Measurements from ENCODE around the gene NUDT14.

NUDT14 gene

DNA sequence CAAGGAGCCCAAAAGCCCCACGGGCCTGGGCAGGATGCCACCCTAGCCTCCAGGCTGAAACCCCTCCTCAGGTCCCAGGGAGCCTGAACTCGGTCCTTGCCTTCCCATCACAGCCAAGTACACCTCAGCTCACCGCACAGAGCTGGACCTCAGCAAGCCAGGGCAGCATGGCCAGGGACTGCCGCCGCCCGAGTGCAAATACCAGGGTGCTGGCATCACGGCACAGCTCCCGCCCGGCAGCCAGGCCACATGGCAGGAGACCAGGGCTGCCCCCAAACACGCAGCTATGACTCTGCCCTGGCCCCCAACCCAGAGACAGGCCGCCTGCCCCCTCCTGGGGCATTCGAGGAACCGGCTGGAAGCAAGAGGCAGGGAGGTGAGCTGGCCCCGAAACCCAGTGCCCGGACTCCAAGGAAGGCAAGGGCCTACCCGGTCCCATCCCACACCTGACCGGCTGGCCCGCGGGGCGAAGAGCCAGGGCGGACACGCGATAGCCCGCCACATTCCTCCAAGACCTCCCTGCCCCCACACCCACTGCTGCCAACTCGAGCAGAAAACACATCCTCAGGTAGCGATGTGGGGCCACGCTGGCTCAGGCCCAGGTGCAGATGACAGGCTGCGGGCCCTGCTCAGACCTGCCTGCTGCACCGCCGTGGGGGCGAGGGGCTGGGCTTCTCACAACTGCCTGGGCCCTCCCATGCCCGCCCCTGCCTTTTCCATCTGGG is 15.2 kb downstream of the NUDT14 start:
- DNase-seq (ENCODE audit: low read depth): no peak
- no peak overlapping the region for H3K4me3 ChIP-seq (ENCODE audit: low read depth, low read length)
- no peak for TF ChIP-seq MYC (IDR thresholded peaks at IDR 0.05; ENCODE audit: low read depth, low read length)
- TF ChIP-seq, protein P1, sequence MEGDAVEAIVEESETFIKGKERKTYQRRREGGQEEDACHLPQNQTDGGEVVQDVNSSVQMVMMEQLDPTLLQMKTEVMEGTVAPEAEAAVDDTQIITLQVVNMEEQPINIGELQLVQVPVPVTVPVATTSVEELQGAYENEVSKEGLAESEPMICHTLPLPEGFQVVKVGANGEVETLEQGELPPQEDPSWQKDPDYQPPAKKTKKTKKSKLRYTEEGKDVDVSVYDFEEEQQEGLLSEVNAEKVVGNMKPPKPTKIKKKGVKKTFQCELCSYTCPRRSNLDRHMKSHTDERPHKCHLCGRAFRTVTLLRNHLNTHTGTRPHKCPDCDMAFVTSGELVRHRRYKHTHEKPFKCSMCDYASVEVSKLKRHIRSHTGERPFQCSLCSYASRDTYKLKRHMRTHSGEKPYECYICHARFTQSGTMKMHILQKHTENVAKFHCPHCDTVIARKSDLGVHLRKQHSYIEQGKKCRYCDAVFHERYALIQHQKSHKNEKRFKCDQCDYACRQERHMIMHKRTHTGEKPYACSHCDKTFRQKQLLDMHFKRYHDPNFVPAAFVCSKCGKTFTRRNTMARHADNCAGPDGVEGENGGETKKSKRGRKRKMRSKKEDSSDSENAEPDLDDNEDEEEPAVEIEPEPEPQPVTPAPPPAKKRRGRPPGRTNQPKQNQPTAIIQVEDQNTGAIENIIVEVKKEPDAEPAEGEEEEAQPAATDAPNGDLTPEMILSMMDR (IDR thresholded peaks at IDR 0.05; ENCODE audit: low read depth, low read length): no peak
- no peak for TF ChIP-seq POLR2A (IDR thresholded peaks at IDR 0.05; ENCODE audit: extremely low read depth, insufficient read length)
- TF ChIP-seq, protein P2, sequence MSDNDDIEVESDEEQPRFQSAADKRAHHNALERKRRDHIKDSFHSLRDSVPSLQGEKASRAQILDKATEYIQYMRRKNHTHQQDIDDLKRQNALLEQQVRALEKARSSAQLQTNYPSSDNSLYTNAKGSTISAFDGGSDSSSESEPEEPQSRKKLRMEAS (IDR thresholded peaks at IDR 0.05; ENCODE audit: low read depth, low read length): no peak

DNA sequence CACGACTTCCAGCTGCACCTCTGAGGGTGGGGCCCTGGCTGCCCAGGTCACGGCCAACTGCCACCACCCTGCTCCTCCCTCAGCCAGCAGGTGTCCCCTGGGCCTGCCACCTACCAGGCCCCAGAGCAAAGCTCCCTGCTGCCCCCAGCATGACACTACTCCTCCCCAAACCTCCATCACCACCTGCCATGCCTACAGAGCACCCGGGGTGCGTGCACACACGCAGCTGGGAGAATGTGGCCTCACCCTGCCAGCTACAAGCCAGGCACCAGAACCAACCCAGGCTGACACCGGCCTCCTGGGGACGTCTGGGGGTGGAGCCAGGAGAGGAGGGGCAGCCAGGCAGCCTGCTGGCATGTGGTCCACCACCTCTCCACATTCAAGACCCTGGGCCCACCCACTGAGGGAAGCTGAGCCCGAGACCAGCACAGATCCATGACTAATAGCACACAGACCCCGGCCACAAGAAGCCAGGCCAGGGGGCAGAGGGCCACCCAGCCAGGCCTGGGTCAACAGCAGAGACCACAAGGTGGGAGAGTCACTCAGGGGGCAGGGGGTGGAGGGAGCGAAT is 15.9 kb downstream of the NUDT14 start:
- TF ChIP-seq, protein P1 (IDR thresholded peaks at IDR 0.05; ENCODE audit: low read depth, low read length): no peak
- TF ChIP-seq, protein P2 (IDR thresholded peaks at IDR 0.05; ENCODE audit: low read depth, low read length): no peak
- TF ChIP-seq MYC (IDR thresholded peaks at IDR 0.05; ENCODE audit: low read depth, low read length): no peak
- no peak for TF ChIP-seq POLR2A (IDR thresholded peaks at IDR 0.05; ENCODE audit: extremely low read depth, insufficient read length)
- no peak overlapping the region for H3K4me3 ChIP-seq (ENCODE audit: low read depth, low read length)
- no peak for DNase-seq (ENCODE audit: low read depth)

DNA sequence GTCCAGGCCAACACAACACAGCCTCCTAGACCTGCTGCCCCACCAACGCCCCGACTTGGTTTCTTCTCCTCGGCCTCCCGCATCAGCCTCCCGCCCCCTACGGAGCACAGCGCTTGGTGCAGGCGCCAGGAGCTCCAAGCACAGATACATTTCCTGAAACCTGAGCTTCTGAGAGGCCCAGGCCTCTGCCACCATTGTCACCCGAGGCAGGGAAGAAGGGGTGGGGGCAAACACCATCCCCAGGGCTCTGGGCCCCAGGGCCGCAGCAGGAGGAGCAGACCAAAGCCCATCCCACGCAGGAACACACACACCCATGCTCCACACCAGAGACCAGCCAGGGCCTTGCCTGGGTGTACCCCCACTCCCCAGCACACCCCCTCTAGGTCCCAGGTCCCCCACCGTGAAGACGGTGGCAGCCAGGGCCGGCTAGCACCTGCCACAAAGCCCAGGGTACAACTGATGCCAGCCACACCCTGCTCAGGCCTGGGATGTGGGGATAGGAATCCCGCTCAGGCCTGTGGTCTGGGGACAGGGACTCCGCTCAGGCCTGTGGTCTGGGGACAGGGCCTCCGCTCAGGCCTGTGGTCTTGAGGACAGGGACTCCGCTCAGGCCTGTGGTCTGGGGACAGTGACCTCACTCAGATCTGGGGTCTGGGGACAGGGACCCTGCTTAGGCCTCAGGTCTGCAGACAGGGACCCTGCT is 17.9 kb downstream of the NUDT14 start:
- TF ChIP-seq POLR2A (IDR thresholded peaks at IDR 0.05; ENCODE audit: extremely low read depth, insufficient read length) (no peak), MYC (IDR thresholded peaks at IDR 0.05; ENCODE audit: low read depth, low read length) (no peak)
- TF ChIP-seq, protein P1 (IDR thresholded peaks at IDR 0.05; ENCODE audit: low read depth, low read length): no peak
- TF ChIP-seq, protein P2 (IDR thresholded peaks at IDR 0.05; ENCODE audit: low read depth, low read length): no peak
- H3K4me3 ChIP-seq (ENCODE audit: low read depth, low read length): no peak overlapping the region
- DNase-seq (ENCODE audit: low read depth): no peak

DNA sequence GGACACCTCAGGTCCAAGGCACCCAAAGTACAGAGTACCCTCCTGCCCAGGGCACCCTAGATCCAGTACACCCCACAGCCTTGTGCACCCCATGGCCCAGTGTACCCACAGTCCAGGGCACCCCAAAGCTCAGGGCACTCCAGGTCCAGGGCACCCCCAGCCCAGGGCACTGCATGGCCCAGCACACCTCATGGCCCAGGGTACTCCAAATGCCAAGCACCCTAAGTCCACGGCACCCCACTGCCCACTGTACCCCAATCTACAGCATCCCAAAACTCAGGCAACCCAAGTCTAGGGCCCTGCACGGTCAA is 18.5 kb downstream of the NUDT14 start:
- TF ChIP-seq POLR2A (IDR thresholded peaks at IDR 0.05; ENCODE audit: extremely low read depth, insufficient read length): no peak
- TF ChIP-seq, protein P2 (IDR thresholded peaks at IDR 0.05; ENCODE audit: low read depth, low read length): no peak
- no peak for DNase-seq (ENCODE audit: low read depth)
- no peak overlapping the region for H3K4me3 ChIP-seq (ENCODE audit: low read depth, low read length)

DNA sequence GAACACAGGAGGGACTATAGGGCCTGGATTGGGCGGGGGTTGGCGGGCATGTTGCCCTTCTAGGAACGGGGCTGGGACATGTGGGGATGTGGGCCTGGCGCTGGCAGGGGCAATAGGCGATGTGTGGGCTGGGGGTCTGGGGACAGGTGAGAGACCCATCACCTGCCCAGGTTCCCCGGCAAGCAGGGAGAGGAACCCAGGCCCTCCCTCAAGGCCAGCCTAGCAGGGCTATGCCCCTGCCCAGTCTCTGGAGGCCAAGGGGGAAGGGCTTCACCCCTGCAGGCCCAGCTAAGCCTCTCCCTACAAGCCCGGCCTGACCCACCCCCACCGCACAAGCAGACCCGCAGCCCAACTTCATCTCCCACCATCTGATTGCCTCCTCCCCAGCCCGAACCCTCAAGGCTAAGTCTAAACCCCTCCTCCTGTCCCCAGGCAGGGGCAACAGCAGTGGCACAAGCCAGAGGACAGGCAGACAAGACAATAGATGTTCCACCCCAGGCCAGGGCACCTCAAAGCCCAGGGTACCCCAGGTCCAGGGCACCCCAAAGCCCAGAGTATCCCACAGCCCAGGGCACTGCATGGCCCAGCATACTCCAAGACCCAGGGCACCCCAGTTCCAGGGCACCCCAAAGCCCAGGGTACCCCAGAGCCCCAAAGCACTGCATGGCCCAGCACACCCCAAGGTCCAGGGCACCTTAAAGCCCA is 19.0 kb downstream of the NUDT14 start:
- H3K4me3 ChIP-seq (ENCODE audit: low read depth, low read length): no peak overlapping the region
- DNase-seq (ENCODE audit: low read depth): no peak
- no peak for TF ChIP-seq POLR2A (IDR thresholded peaks at IDR 0.05; ENCODE audit: extremely low read depth, insufficient read length)
- TF ChIP-seq, protein P1 (IDR thresholded peaks at IDR 0.05; ENCODE audit: low read depth, low read length): no peak
- no peak for TF ChIP-seq MYC (IDR thresholded peaks at IDR 0.05; ENCODE audit: low read depth, low read length)
- TF ChIP-seq, protein P2 (IDR thresholded peaks at IDR 0.05; ENCODE audit: low read depth, low read length): no peak

Measured in NB4 (cell line).